GM12874 (cell line): ENCODE measurements around the gene DSEL.

ENCODE experiments used
- TF ChIP-seq, protein P1 (sequence below): IDR thresholded peaks from 2 replicates; pipeline ENCODE4 v1.5.1; 2011; ENCODE audit warnings: low read depth, mild to moderate bottlenecking, control low read depth, low read length, moderate library complexity; ENCODE audit not compliant: insufficient read depth

Gene DSEL

DNA sequence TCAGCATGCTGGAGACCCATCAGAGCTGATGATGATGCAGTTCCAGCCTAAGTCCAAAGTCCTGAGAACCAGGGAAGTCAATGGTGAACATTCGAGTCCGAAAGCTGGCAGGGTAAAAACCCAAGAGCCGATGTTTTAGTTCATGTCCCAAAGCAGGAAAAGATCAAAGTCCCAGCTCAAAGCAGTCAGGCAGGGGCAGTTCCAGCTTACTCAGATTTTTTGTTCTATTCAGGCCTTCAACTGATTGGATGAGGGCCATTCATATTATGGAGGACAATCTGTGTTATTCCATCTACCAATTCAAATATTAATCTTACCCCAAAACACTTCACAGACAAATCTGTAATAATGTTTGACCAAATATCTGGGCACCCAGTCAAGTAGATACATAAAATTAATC, 38.3 kb downstream of the DSEL start:
- TF ChIP-seq, protein P1, sequence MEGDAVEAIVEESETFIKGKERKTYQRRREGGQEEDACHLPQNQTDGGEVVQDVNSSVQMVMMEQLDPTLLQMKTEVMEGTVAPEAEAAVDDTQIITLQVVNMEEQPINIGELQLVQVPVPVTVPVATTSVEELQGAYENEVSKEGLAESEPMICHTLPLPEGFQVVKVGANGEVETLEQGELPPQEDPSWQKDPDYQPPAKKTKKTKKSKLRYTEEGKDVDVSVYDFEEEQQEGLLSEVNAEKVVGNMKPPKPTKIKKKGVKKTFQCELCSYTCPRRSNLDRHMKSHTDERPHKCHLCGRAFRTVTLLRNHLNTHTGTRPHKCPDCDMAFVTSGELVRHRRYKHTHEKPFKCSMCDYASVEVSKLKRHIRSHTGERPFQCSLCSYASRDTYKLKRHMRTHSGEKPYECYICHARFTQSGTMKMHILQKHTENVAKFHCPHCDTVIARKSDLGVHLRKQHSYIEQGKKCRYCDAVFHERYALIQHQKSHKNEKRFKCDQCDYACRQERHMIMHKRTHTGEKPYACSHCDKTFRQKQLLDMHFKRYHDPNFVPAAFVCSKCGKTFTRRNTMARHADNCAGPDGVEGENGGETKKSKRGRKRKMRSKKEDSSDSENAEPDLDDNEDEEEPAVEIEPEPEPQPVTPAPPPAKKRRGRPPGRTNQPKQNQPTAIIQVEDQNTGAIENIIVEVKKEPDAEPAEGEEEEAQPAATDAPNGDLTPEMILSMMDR = no peak

DNA sequence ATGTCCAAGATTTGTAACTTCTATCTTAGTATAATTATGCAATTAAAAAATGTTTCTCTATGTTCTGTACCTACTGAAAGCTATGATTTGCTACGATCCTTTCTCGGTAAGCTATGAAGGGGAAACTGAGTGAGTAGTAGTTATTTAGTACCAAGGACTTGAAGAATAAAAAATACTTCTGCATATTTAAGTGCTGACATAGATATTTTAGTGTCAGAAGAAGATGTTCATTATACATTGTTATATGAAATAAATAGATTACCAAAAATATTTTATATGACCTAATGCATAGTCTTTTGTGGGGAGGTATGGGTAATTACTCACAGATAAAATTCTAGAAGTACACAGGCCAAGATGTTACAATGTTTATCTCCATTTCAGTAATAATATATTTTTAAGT, 39.0 kb downstream of the DSEL start:
- TF ChIP-seq, protein P1 = no peak

DNA sequence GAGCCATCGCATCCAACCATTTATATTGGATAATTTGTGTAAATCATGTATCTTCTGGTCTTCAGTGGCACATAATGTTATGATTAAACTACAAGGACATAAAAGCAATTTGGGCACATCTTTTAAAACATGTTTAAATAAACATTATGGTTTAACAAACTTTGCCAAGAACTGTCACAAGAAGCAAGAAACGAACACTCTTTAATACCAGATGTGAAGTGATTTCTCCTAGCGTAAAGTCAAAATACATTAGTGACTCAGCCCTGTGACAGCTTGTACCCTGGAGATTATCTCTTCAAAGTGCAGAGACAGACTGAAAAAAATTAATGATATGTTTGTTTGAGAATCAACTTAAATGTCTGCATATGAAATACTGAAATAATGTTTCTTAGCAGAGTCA, 39.9 kb downstream of the DSEL start:
- TF ChIP-seq, protein P1 = no peak

DNA sequence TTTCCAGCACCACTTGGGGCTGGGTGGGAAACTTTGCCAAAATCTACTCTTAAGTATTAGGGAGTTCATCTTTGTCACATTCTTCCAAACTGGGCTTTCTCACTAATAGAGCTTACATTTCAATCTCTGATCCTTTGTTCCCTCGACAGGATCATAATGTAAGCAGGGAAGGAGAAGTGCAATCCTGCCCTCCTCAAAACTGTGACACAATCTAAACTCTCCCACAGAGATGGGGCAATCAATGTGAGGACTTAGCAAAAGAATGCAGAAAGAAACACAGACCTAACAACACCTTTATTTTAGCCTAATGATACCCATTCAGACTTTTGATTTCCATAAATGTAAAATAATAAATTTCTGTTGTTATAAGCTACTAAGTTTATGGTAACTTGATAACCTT, 40.8 kb downstream of the DSEL start:
- TF ChIP-seq, protein P1 = no peak

DNA sequence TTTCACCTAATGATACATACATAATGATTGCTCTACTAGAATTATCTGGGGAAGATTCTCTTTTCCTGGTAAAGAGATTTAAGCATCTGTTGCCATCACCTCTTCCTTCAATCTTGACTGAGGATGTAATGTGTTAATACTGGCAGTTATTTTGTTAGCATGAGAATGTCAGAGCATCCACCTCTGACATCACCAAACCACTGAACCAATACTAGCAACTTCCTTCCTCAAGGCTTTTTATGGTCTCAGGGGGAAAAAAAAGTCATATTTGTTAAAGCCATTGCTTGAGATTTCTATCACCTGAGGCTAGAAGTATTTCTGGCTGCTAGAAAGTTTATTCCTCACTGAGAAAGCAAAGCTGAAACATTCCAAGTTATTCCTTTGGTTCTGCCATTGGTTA, 48.5 kb downstream of the DSEL start:
- TF ChIP-seq, protein P1 = no peak

DNA sequence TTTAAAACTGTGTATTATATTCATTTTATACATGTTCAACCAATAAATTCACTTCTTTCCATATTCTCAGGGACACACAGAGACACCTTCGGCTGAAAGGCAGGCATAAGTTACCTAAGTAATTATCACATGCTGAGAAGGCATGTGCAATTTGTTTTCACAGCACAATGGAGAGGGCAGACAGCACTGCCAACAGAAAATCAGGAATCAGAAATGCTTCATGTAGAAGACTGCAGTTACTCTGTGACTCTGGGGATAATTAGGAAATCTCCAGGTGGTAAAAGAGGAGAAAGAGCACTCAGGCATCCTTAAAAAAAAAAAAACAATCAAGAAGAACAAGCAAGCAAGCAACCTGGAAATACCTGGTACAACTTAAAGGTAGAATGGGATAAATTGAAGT, 49.3 kb downstream of the DSEL start:
- TF ChIP-seq, protein P1 = no peak

DNA sequence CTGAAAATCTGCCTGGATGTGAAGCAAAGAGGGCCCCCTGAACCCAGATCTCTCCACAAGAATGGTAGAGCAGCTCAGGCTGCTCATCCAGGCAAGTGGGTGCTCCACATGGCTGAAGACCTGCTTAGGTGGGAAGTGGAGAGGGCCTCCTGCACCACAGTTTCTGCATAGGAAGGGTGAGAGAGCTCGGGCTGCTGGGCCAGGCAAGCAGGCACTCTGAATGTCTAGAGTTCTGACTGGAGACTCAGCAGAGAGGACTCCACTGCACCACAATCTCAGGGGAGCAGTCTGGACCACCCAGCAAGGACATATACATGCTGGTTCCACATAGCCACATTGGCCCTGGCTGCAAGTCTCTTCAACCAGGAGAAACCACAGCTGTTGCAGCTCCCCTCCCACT, 52.0 kb downstream of the DSEL start:
- TF ChIP-seq, protein P1 = no peak

DNA sequence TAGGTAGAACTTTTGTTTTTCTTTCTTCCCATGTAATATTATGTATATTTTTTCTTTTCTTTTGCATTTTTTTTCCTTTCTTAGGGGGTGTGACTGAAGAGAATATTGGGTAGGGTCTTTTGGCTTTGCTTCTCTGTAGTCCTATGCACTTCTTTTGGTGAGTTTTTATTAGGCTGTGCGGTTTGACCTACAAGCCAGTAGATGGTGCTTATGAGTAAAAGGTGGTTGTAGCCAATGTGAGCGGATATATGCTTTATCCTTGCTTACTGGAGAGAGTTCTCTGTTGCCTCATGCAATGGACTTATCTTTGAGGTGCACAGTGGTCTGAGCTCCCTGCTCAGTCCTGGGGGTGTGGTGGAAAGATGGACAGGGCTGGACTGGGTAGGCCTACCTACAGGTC, 52.7 kb downstream of the DSEL start:
- TF ChIP-seq, protein P1 = peak; percentile 26; the same call in 1 of the 2 replicates
